GM11168 (cell line): Measurements from ENCODE around the gene CDK11B.
"Not testable (repeated sequence)": the region's sequence is repeated elsewhere in the genome, so short reads cannot be mapped to it uniquely, and the experiment has no call there.

Source experiments
- in situ Hi-C: fragments of 300-500 bp; cut with MboI; formaldehyde crosslinking; loops from one replicate; pipeline ENCODE4 v1.12.0; 2022; ENCODE audit warnings: low sequenced_read_pairs; ENCODE audit not compliant: unreplicated experiment

The CDK11B gene

GRCh38 chr1:1664318-1664717 lies 5.5 kb upstream of the CDK11B start:
- in situ Hi-C loops, result not testable (repeated sequence)

GRCh38 chr1:1662830-1663560 lies 4.2 kb upstream of the CDK11B start:
- in situ Hi-C loops, result not testable (repeated sequence)

GRCh38 chr1:1662392-1662791 lies 3.6 kb upstream of the CDK11B start:
- in situ Hi-C loops, result not testable (repeated sequence)

- in situ Hi-C loops, result not testable (repeated sequence)
Observed at GRCh38 chr1:1648265-1648664, 10.5 kb downstream of the CDK11B start.

GRCh38 chr1:1647567-1648241 lies 11.1 kb downstream of the CDK11B start:
- in situ Hi-C loops, result not testable (repeated sequence)

GRCh38 chr1:1646326-1646725 lies 12.5 kb downstream of the CDK11B start:
- in situ Hi-C loops, result not testable (repeated sequence)

- in situ Hi-C loops, result not testable (repeated sequence)
Observed at GRCh38 chr1:1640711-1641461, 17.9 kb downstream of the CDK11B start.

- in situ Hi-C loops, result not testable (repeated sequence)
Observed at GRCh38 chr1:1640081-1640480, 18.7 kb downstream of the CDK11B start.

GRCh38 chr1:1639368-1639767 lies 19.4 kb downstream of the CDK11B start:
- in situ Hi-C loops, result not testable (repeated sequence)

- in situ Hi-C loops, result not testable (repeated sequence)
Observed at GRCh38 chr1:1638528-1638927, 20.3 kb downstream of the CDK11B start.

- in situ Hi-C loops, result not testable (repeated sequence)
Observed at GRCh38 chr1:1637479-1637875, 21.3 kb downstream of the CDK11B start.

GRCh38 chr1:1636621-1637478 lies 22.0 kb downstream of the CDK11B start:
- in situ Hi-C loops, result not testable (repeated sequence)

- in situ Hi-C loops, result not testable (repeated sequence)
Observed at GRCh38 chr1:1634613-1635012, 24.2 kb downstream of the CDK11B start.

- in situ Hi-C loops, result not testable (repeated sequence)
Observed at GRCh38 chr1:1633409-1633808, 25.4 kb downstream of the CDK11B start.

GRCh38 chr1:1631782-1632420 lies 26.9 kb downstream of the CDK11B start, which contains the start of gene MMP23B:
MMP23B (plus strand) TSS chr1:1632173; CDS start chr1:1632219, 46 bp downstream.
- in situ Hi-C loops, result no loop called here

- in situ Hi-C loops, result no loop called here
Observed at GRCh38 chr1:1630965-1631781, 27.6 kb downstream of the CDK11B start.

- in situ Hi-C loops, result no loop called here
Observed at GRCh38 chr1:1630191-1630964, 28.4 kb downstream of the CDK11B start.
